GM10248 (cell line): Measurements from ENCODE around the gene NBPF6.
"Not testable (repeated sequence)": the region's sequence is repeated elsewhere in the genome, so short reads cannot be mapped to it uniquely, and the experiment has no call there.

ENCODE experiments used
- CTCF ChIA-PET: fragments of 300-600 bp; sonication (Branson Sonifier 250); formaldehyde crosslinking; extraction: SDS; loops from one replicate; lab custom pipeline; 2021; ENCODE audit warnings: antibody characterized with exemption; lab: Yijun Ruan, JAX
- POLR2A ChIA-PET: fragments of 350-650 bp; sonication (Branson Sonifier 250); formaldehyde crosslinking; extraction: SDS; loops from one replicate; lab custom pipeline; 2020; ENCODE audit warnings: antibody characterized with exemption; lab: Yijun Ruan, JAX
- DNase-seq: peaks from one replicate; pipeline ENCODE4 v3.0.0; 2012; ENCODE audit errors: extremely low spot score

The NBPF6 gene, protein sequence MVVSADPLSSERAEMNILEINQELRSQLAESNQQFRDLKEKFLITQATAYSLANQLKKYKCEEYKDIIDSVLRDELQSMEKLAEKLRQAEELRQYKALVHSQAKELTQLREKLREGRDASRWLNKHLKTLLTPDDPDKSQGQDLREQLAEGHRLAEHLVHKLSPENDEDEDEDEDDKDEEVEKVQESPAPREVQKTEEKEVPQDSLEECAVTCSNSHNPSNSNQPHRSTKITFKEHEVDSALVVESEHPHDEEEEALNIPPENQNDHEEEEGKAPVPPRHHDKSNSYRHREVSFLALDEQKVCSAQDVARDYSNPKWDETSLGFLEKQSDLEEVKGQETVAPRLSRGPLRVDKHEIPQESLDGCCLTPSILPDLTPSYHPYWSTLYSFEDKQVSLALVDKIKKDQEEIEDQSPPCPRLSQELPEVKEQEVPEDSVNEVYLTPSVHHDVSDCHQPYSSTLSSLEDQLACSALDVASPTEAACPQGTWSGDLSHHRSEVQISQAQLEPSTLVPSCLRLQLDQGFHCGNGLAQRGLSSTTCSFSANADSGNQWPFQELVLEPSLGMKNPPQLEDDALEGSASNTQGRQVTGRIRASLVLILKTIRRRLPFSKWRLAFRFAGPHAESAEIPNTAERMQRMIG

DNA sequence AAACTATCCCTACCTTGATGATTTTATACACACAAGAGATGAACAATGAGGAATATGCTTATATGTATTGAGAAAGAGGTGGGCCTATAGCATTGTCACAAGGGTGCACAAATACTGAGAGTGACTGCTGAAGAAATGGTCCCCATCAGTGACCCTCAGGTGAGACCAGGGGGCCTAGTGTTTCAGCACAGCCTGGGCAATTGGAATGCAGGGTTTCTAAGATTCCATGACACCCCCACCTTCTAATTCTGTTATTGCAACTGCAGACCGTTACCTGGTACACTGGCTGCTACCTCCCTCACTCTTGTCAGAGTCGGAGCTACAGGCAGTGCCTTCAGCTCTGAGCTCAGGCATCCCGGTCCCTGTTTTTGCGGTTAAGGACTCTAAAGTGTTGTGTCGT lies at the start of gene NBPF6:
Gene NBPF6, plus strand, starts transcription at position 301 of the 400 bp plus-strand sequence. CDS start 259 bp downstream, outside the sequence.
- CTCF ChIA-PET, POLR2A ChIA-PET, DNase-seq: not testable (repeated sequence)

DNA sequence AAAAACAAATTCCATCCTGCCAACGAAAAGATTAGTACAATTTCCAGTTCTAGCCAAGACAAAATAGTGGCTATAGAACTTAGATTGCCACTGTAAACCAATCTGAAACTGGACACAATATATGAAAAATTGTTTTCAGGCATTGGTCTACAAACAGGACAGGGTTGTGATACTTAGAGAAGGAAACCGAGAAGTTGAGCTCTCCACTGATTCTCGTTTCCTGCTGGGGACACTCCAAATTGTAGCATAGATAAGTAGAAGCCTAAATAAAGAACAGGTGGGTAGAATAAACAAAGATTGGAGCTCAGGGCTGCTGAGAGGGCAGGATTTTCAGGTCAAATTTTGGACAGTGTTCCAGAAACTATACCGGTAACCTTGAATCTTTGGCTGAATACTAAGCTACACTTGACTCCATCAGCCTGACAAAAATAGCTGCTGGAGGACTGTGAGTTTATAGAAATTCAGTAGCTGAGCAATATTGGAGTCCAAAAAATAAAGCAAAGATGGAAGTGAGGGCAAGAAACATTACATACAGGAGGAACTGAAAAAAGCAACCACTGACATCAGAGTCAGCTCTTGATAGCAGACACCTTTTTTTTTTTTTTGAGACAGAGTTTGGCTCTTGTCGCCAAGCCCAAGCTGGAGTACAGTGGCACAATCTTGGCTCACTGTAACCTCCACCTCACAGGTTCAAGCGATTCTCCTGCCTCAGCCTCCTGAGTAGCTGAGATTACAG lies 38.9 kb upstream of the NBPF6 start:
- DNase-seq, POLR2A ChIA-PET, CTCF ChIA-PET: not testable (repeated sequence)

DNA sequence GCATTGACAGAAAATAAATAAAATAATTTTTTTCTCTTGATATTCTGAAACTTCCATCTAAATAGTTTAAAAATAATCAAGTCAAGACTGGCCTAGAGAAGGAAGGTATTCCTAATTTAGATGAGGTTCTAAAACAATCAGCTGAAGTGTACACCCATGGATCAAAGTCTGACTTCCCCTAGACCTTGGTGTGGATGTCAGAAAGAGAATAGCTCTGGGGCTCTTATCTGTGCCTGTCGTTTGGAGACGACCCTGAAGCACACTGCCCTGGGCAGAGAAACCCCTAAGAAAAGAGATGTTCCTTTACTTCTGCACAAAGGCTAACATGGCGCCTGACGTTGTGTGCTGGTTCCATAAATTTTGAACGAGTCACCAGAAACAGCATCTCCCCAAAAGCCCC lies 30.0 kb upstream of the NBPF6 start:
- POLR2A ChIA-PET, DNase-seq, CTCF ChIA-PET: not testable (repeated sequence)

DNA sequence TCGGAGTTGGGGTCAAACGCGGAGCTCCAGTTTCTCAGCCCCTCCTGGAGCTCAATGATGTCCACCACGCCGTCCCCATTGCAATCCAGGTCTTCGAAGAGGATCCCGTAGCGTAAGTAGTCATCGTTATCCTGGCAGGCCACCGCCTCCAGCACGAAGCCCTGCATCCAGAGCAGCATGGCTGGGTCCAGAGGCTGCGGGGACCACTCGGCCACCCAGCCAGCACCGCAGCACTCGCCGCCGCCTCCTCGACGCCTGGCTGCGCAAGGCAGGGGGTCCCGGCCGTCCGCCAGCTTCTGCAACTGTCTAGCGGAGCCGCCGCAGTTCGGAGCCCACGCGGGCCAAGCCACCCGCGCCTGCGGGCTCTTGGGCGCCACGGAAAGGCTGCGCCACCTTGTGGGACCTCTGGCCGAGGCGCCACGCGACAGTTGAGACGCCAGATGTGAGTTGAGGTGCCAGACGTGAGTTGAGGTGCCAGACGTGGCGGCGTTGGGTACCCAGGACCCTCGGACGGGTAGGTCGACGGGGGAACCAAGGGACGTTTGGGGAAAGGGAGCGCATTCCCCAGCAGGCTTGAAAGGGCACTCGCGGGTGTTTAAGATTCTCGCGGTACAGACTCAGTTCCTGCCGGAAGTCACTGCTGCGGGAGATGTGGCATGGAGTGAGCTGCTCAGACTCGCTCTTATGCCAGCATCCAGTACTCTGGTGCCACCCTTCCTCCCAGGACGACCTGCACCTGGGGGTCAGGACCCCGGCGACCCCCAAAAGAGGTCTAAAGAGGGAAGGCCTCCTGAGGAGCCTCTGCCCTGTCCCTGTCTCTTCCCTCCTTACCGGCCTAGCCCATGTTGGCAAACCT lies 28.9 kb upstream of the NBPF6 start:
- CTCF ChIA-PET, DNase-seq, POLR2A ChIA-PET: not testable (repeated sequence)

DNA sequence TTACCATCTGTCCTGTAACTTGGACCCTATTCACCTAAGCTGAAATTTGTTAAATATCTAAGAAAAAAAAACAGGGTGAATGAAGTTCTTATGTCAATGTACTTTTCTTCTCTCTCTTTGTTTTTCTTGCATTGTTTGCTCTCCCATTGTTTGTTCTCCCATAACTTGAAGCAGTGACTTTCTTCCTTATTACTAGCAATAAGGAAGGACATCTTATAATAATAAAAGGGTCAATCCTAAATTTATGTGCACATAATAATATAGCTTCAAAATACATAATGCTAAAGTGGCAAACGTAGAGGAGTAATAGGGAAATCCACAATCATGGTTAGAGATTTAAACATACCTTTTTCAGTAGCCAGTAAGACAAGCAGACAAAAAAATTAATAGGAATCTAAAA lies 23.3 kb upstream of the NBPF6 start:
- CTCF ChIA-PET, DNase-seq, POLR2A ChIA-PET: not testable (repeated sequence)

DNA sequence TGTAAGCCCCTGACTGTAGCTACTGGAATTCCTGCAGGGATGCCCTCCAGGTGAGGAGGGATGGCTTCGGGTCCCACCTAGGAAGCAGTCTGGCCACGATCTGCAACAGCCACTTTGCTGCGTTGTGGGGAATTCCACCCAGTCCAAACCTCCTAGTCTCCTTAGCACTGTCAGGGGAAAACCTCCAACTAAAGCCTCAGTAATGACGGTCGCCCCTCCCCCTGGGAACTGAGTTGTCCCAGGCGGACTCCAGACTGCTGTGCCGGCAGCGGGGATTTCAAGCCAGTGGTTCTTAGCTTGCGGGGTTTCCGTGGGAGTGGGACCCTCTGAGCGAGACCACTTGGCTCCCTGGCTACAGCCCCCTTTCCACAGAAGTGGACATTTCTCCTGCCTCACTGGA lies 18.1 kb upstream of the NBPF6 start:
- DNase-seq, CTCF ChIA-PET, POLR2A ChIA-PET: not testable (repeated sequence)

DNA sequence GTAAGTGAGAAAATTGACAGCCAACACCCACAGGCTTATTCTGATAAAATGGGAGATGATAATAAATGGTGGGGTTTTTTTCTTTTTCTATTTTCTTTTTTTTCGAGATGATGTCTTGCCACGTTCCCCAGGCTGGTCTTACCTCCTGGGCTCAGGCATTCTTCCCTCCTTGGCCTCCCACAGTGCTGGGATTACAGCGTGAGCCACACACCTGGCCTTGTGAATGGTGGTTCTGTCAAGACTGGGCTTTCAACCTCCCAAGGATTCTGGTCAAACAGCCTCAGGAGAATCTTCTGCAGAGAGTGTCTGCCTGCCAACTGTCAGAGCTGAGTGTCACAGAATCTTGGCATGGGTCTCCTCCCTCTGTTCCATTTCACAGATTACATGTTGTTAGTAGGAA lies 16.7 kb upstream of the NBPF6 start:
- CTCF ChIA-PET, DNase-seq, POLR2A ChIA-PET: not testable (repeated sequence)

DNA sequence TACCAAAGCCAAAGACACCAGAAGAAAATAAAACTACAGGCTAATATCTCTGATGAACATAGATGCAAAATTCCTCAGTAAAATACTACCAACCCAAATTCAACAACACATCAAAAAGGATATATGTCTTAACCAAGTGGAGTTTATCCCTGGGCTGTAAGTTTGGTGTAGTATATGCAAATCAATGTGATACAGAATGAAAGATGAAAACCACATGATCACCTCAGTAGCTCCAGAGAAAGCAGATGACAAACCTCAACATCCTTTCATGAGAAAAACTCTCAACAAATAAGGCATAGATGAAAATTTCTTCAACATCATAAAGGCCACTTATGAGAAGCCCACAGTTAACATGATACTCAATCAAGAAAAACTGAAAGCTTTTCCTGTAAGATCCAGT lies 11.6 kb upstream of the NBPF6 start:
- CTCF ChIA-PET, DNase-seq, POLR2A ChIA-PET: not testable (repeated sequence)

DNA sequence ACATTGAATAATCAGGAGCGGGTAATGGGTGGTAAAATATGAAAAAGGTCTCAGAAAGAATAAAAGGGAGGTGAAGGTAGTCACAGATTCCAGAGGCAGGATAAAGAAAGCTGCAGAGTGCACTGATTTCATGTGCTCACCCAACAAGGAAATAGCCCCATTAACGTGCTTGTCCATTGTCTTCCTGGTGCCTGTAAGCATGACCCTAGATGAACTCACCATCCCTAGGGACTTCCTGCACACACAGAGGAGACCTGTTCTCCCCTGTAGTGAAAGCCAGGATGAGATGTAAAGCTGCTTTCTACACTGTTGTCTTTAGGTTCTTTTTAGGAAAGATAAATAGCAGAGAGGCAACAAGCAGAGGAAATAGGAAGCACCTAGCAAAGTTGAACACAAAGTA lies 4.4 kb downstream of the NBPF6 start:
- POLR2A ChIA-PET, CTCF ChIA-PET: not testable (repeated sequence)

DNA sequence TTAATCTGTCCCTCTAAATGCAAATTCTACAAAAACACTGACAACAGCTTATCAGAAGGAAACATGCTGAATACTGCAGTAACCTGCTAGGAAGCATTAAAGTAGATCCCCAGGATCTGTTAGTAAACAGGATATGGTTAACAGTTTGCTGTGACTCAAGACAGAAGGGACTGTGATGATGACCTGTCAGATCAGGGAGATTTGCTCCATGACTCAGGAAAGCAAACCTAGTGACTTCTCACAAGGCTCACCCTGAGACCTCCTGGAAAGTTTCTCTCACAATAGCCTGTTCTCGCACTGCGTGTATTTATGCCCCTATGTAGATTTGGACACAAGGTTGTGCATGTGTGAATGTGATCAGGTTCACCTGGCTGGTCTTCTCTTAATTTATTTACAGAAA lies 8.5 kb downstream of the NBPF6 start:
- DNase-seq, POLR2A ChIA-PET, CTCF ChIA-PET: not testable (repeated sequence)

More for the DNA sequence above, 4.4 kb downstream of the NBPF6 start:
- DNase-seq, result not testable (repeated sequence)

DNA sequence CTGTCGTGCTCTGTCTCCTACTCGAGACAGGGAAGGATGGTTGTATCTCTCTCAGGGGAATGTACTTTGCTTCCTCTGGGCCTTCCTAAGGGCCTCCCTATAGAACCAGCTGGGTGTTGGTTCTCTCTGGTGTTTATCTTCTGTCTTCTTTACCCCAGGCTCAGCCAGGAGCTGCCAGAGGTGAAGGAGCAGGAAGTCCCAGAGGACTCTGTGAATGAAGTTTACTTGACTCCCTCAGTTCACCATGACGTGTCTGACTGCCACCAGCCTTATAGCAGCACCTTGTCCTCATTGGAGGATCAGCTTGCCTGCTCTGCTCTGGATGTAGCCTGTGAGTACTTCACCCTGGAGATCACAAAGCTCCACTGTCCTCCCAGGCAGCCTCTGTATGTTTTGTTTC lies 11.6 kb downstream of the NBPF6 start:
- DNase-seq, POLR2A ChIA-PET, CTCF ChIA-PET: not testable (repeated sequence)

DNA sequence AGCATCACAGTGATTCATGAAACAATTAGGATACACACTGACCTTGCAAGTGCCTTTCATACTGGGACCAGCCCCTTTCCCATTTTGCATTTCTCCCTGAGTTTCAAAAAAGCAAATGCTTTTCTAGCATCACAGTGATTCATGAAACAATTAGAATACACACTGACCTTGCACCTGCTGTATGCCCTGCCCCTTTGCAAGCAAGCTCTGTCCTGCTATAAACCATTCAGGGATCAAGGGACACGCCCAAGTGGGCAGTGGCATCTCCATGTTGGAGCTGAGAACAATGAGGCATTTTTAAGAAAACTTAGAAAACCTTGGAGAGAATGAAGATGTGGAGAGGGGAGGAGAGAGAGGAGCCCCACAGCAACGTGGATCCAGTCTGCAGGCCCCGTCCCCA lies 13.8 kb downstream of the NBPF6 start:
- DNase-seq, CTCF ChIA-PET, POLR2A ChIA-PET: not testable (repeated sequence)

DNA sequence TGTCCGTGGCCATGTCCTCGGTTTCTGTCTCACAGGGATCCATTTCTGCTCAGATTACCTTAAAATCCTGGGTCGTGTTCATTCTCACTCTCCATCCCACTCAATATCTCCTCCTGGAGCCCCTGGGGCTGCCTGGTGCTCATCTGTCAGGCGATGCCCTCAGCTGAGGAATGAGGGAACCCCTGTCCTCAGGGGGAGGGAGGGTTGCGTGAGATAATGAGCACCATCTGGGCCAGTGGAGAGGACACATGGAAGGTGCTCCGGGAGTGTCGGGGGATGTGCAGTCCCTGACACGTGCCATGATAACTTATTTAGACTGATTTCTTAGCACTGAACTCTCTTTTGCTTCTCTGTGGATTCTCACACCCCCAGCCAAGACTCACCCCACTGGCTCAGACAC lies 16.0 kb downstream of the NBPF6 start:
- DNase-seq, POLR2A ChIA-PET, CTCF ChIA-PET: not testable (repeated sequence)

DNA sequence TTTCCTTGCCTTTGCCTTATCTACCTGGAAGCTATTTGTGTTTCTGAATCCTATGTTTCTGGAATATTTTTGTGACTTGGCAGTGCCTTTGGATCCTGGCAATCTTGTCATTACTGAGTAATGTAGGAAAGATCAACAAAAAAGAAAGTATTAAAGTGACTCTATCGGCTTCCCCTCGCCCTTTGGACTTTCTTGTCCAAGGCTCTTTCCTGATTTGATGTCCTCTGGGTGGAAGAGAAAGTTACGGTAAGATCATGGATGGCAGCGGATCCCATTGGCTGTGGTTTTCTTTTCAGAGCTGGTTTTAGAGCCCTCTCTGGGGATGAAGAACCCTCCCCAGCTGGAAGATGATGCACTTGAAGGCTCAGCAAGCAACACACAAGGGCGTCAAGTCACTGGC lies 17.0 kb downstream of the NBPF6 start:
- CTCF ChIA-PET, DNase-seq, POLR2A ChIA-PET: not testable (repeated sequence)

DNA sequence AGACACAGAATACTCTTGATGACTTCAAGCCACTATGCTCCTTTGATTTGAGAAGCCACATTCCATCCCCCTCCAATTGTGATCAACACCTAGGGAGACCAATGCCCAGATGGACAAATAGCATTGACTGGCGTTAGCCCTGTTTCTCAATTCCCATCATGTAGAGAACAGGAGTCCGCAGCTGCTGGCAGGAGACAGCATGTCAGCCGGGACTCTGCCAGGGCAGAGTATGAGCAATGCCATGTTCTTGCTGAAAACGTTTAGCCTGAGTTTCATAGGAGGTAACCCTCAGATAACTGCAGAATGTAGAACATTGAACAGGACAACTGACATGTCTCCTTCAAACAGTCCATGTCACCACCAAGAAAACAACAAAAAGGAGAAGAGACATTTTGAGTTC lies 20.6 kb downstream of the NBPF6 start:
- CTCF ChIA-PET, POLR2A ChIA-PET, DNase-seq: not testable (repeated sequence)

DNA sequence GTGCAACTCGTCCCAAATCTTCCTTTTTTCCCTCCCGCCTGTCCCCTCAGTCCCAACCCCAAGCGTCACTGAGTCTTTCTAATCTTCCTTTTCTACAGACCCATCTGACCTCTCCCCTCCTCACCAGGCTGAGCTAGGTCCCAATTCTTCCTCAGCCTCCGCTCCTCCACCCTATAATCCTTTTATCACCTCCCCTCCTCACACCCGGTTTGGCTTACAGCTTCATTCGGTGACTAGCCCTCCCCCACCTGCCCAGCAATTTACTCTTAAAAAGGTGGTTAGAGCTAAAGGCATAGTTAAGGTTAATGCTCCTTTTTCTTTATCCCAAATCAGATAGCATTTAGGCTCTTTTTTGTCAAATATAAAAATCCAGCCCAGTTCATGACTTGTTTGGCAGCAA lies 24.4 kb downstream of the NBPF6 start:
- POLR2A ChIA-PET, DNase-seq, CTCF ChIA-PET: not testable (repeated sequence)
